T-helper 1 cell treated with Interleukin-12 subunit alpha and Interleukin-12 subunit beta and Interleukin-4 antibody, amounts not matched to agents 30 μg/mL and 1 μg/mL, for 36 hours (primary cell): ENCODE measurements around the gene UBE2J2.
A peak's percentile ranks its signal among the peaks of the same experiment; 100 is the strongest.

Experiments used
- H3K27ac Mint-ChIP-seq: one replicate; pipeline ENCODE4 v1.8.0; 2021; ENCODE audit warnings: mild to moderate bottlenecking, mixed read lengths
- H3K27me3 Mint-ChIP-seq: one replicate; pipeline ENCODE4 v1.8.0; 2021; ENCODE audit warnings: low read depth, mixed read lengths
- H3K36me3 Mint-ChIP-seq: one replicate; pipeline ENCODE4 v1.8.0; 2021; ENCODE audit warnings: low read depth, mixed read lengths
- H3K4me1 Mint-ChIP-seq: one replicate; pipeline ENCODE4 v1.8.0; 2021; ENCODE audit warnings: low read depth, mixed read lengths
- H3K4me3 Mint-ChIP-seq: one replicate; pipeline ENCODE4 v1.8.0; 2021; ENCODE audit warnings: mild to moderate bottlenecking, moderate library complexity, mixed read lengths
- H3K9me3 Mint-ChIP-seq: one replicate; pipeline ENCODE4 v1.8.0; 2021; ENCODE audit warnings: mixed read lengths

UBE2J2 gene

GRCh38 chr1:1282998-1283397, 9.3 kb upstream of the UBE2J2 start:
- Mint-ChIP-seq H3K36me3 (no peaks in the 10 kb centered on the region), H3K4me3 (no peak overlapping the region), H3K27me3 (no peaks in the 10 kb centered on the region), H3K4me1 (no peaks in the 10 kb centered on the region), H3K9me3 (no peaks in the 10 kb centered on the region), H3K27ac (no peak overlapping the region)

DNA sequence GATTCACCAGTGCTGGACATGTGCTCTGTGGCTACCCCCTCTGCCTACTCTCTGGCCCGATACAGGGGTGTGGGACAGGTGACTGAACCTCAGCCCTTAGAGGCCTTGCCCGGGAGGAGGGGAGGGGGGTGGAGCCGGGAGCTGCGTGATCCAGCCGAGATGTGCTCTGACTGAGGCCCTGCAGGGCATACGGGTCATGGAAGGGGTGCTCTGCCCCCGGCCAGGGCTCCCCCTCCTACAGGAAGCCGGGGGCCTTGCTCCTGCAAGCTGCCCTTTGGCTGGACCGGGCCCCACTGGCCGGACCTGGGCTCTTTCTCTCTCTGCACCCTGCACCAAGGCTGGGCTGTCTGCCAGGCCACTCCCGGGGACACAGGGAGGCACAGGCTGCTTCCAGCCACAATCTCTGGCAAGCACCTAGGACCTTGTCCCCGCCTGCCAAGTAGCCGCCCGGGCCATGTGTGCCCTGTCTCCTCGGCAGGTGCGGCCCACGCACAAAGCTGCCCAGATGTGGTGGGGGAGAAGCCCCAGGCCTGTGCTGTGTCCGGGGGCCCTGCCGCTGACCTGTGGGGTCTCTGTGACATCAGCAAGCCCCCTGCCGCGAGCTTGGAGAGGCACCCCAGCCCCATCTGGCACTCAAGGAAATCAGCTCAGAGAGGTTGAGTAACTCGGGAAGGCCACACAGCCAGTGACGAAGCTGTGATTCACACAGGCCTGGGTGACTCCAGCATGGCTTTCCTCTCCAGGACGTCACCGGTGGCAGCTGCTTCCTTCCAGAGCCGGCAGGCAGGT, 8.1 kb upstream of the UBE2J2 start:
- no peak overlapping the region for H3K4me3 Mint-ChIP-seq
- H3K36me3 Mint-ChIP-seq = no peaks in the 10 kb centered on the region
- H3K4me1 Mint-ChIP-seq = no peaks in the 10 kb centered on the region
- no peak overlapping the region for H3K27ac Mint-ChIP-seq
- H3K9me3 Mint-ChIP-seq = no peaks in the 10 kb centered on the region
- no peaks in the 10 kb centered on the region for H3K27me3 Mint-ChIP-seq

GRCh38 chr1:1280782-1281481, 7.3 kb upstream of the UBE2J2 start:
- H3K36me3 Mint-ChIP-seq = no peaks in the 10 kb centered on the region
- no peaks in the 10 kb centered on the region for H3K4me1 Mint-ChIP-seq
- H3K27ac Mint-ChIP-seq = no peak overlapping the region
- no peak overlapping the region for H3K4me3 Mint-ChIP-seq
- H3K9me3 Mint-ChIP-seq = no peaks in the 10 kb centered on the region
- H3K27me3 Mint-ChIP-seq = no peaks in the 10 kb centered on the region

- no peaks in the 10 kb centered on the region for H3K36me3 Mint-ChIP-seq
- no peaks in the 10 kb centered on the region for H3K27me3 Mint-ChIP-seq
- no peaks in the 10 kb centered on the region for H3K4me1 Mint-ChIP-seq
- H3K9me3 Mint-ChIP-seq = no peaks in the 10 kb centered on the region
- no peak overlapping the region for H3K27ac Mint-ChIP-seq
- H3K4me3 Mint-ChIP-seq = no peak overlapping the region
These were observed 5.4 kb upstream of the UBE2J2 start for GRCh38 chr1:1279028-1279427.

DNA sequence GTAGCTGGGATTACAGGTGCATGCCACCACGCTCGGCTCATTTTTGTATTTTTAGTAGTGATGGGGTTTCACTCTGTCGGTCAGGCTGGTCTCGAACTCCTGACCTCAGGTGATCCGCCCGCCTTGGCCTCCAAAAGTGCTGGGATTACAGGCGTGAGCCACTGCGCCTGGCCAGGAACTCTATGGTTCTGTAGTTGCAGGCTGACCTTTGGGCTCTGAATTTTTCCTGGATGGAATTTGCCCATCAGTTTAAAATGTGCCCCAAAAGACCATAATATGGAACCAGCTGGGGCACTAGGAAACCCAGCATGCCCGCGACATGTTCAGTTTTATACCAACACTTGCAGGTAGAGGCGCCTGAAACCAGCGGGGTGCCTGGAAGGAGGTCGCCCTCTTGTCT, 5.0 kb upstream of the UBE2J2 start:
- no peaks in the 10 kb centered on the region for H3K27me3 Mint-ChIP-seq
- no peaks in the 10 kb centered on the region for H3K9me3 Mint-ChIP-seq
- H3K4me1 Mint-ChIP-seq = no peaks in the 10 kb centered on the region
- H3K27ac Mint-ChIP-seq = no peak overlapping the region
- H3K4me3 Mint-ChIP-seq = no peak overlapping the region
- H3K36me3 Mint-ChIP-seq = no peaks in the 10 kb centered on the region

DNA sequence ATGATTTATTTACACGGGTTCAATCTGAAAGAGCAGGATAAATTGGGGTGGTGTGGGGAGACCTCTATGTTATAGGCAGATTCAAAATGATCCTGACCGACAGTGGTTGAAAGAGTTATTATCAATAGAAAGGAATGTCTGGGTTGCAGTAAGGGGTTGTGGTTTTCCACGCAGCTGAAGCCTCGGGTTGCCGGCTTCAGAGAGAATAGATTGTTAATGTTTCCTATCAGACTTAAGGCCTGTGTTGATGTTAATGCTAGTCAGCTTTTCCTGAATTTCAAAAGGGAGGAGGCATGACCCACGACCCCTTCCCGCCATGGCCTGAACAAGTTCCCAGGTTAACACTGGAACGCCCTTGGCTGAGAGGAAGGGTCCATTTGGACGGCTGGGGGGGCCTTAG, 2.2 kb upstream of the UBE2J2 start:
- H3K27ac Mint-ChIP-seq = no peak overlapping the region
- H3K27me3 Mint-ChIP-seq = no peaks in the 10 kb centered on the region
- H3K4me1 Mint-ChIP-seq = peaks cover 16% of the 10 kb centered on the region
- no peak overlapping the region for H3K4me3 Mint-ChIP-seq
- peaks cover 9% of the 10 kb centered on the region for H3K36me3 Mint-ChIP-seq
- H3K9me3 Mint-ChIP-seq = no peaks in the 10 kb centered on the region

GRCh38 chr1:1274931-1275431, 1.3 kb upstream of the UBE2J2 start:
- Mint-ChIP-seq H3K4me1 (peaks cover 25% of the 10 kb centered on the region), H3K27me3 (no peaks in the 10 kb centered on the region), H3K36me3 (peaks cover 16% of the 10 kb centered on the region), H3K9me3 (no peaks in the 10 kb centered on the region), H3K4me3 (peak overlapping the region; percentile 60), H3K27ac (no peak overlapping the region)

DNA sequence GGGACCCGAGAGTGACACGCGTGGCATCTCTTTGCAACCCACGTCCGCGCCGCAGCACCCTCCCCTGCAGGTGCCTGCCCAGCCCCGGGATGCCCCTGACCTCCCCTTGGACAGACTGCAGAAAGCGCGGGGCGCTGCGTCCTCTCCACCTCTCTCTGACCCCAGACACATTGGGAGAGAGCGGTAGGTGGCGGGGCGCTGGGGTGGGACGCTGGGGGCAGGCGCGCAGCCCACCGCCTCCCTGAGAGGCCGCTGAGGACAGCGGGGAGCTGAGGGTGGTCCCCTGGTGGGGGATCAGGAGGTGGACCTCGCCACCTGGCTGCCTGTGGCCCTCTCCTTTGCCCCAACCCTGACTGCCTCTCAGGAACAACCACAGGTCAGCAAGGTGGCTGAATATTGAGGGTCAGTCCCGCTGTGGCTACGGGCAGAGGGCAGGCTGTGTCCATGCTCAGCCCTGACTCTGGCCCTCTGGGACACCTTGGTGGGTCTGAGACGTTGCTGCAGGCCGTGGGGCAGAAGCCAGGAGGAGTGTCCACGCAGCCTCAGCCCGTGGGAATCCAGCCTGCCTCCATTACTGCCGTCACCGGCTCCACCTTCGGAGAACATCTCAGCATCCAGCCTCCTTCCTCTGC, 761 bp upstream of the UBE2J2 start:
- Mint-ChIP-seq H3K36me3 (peaks cover 17% of the 10 kb centered on the region), H3K4me3 (peak overlapping the region; percentile 60), H3K27ac (no peak overlapping the region), H3K9me3 (no peaks in the 10 kb centered on the region), H3K27me3 (no peaks in the 10 kb centered on the region), H3K4me1 (peaks cover 28% of the 10 kb centered on the region)

DNA sequence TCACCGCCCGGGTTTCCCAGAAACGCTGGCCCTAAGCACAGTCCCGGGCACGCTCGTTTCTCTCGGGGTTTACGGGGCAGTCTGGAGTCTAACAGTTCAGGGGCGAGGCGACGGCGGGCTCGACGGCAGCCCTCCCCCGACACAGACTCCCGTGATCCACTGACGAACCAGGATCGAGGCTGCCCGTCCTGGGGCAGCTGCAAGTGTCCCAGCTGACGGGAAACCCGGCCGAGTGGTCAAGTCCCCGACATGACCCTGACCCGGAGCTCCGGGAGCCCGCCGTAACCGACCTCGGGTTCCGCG, 494 bp downstream of the UBE2J2 start:
- peak overlapping the region; percentile 75 for H3K27ac Mint-ChIP-seq
- H3K36me3 Mint-ChIP-seq = peaks cover 17% of the 10 kb centered on the region
- H3K4me3 Mint-ChIP-seq = peak overlapping the region; percentile 83
- no peaks in the 10 kb centered on the region for H3K9me3 Mint-ChIP-seq
- H3K27me3 Mint-ChIP-seq = no peaks in the 10 kb centered on the region
- peaks cover 28% of the 10 kb centered on the region for H3K4me1 Mint-ChIP-seq

DNA sequence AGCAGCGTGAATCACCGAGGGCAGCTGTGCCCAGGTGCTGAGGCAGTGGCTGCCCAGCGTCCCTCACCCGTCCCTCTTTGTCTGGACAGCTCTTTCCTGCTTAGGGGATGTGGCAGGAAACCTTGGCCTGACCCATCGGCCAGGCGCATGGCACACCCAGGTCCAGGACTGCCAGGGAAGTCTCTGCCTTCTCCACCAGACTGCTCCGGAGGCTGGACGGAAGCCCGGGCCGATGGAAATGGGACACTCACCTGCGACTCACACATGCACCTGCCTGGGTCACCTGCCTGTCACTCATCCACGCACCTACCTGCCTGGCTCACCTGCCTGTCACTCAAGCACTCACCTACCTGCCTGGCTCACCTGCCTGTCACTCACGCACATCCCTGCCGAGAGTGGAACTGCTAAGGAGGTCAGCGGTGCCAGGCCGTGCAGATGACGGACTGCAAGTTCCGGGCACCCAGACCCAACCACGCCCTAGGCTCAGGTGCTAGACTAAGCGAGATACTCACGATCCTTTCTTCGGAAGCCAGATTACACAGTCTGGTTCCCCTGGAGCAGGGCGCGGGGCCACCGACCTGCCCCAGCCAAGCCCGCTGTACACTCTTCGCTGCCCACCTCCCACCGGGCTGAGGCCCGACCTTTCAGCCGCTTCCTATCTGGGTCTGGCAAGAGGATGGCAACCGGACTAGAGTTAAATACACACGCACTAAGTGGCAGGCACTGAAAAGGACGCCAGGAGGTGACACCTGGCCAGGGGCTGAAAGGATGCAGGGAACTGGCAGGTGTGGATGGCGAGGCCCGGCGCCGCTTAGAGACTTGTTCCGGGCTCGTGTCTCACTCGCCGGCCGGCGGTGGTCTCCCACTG, 1.1 kb downstream of the UBE2J2 start:
- Mint-ChIP-seq H3K4me3 (peak overlapping the region; percentile 83), H3K9me3 (no peaks in the 10 kb centered on the region), H3K27ac (peak overlapping the region; percentile 75), H3K4me1 (peaks cover 28% of the 10 kb centered on the region), H3K36me3 (peaks cover 17% of the 10 kb centered on the region), H3K27me3 (no peaks in the 10 kb centered on the region)

- Mint-ChIP-seq H3K4me3 (peak overlapping the region; percentile 65), H3K27ac (peak overlapping the region; percentile 33), H3K4me1 (peaks cover 28% of the 10 kb centered on the region)
These were observed 2.8 kb downstream of the UBE2J2 start for GRCh38 chr1:1270813-1271212.

DNA sequence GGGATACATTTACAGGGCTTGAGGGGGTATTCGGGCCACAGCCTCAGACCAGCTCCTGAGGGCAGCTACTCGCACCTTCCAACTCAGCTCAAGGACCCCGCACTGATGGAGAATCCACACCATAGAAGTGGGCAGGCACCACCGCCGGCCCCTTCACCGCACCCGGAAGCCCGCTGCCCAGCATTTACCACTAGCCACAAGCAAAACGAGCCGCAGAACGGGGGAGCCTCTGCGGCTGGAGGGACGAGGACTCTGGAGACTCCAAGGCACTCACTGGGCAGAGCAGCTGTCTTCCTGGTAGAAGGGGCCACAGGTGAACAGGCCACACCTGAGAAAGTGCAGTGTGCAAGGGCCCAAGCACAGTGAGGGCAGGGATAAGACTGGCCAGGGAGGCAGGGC, 5.4 kb downstream of the UBE2J2 start:
- Mint-ChIP-seq H3K4me1 (peaks cover 30% of the 10 kb centered on the region), H3K27me3 (no peaks in the 10 kb centered on the region), H3K4me3 (no peak overlapping the region), H3K9me3 (no peaks in the 10 kb centered on the region), H3K36me3 (peaks cover 19% of the 10 kb centered on the region), H3K27ac (no peak overlapping the region)

More at GRCh38 chr1:1270813-1271212, 2.8 kb downstream of the UBE2J2 start:
- Mint-ChIP-seq H3K36me3 (peaks cover 17% of the 10 kb centered on the region), H3K9me3 (no peaks in the 10 kb centered on the region), H3K27me3 (no peaks in the 10 kb centered on the region)

GRCh38 chr1:1267488-1268283, 6.0 kb downstream of the UBE2J2 start:
- Mint-ChIP-seq H3K4me1 (peaks cover 28% of the 10 kb centered on the region), H3K4me3 (no peak overlapping the region), H3K9me3 (no peaks in the 10 kb centered on the region), H3K27ac (no peak overlapping the region), H3K27me3 (no peaks in the 10 kb centered on the region), H3K36me3 (peaks cover 21% of the 10 kb centered on the region)
